ENCODE measurements around the gene RNF8.

RNF8 gene

DNA sequence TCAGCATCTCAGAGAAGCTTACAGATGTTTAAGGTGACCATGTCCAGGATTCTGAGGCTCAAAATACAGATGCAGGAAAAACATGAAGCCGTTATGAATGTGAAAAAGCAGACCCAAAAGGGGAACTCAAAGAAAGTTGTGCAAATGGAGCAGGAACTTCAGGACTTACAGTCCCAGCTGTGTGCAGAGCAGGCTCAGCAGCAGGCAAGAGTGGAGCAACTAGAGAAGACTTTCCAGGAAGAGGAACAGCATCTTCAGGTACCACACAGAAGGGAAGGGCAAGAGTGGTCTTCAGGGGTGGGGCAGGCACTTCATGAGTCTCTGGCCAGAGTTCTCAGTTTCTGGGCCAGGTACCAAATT lies 15.2 kb downstream of the RNF8 start:
- no peak overlapping the region for H3K9ac ChIP-seq (ENCODE audit: low read depth, low read length)
- H3K4me1 ChIP-seq (ENCODE audit: insufficient read depth, low read length), result no peaks in the 10 kb centered on the region
- no peaks in the 10 kb centered on the region for H3K27me3 ChIP-seq (ENCODE audit: insufficient read depth, low read length)
- H3K27ac ChIP-seq (ENCODE audit: low read length), result no peak overlapping the region
- no peak overlapping the region for H3K4me3 ChIP-seq (ENCODE audit: low read length)
- H3K36me3 ChIP-seq (ENCODE audit: insufficient read depth, low read depth, low read length), result peaks cover 67% of the 10 kb centered on the region
- no peaks in the 10 kb centered on the region for H3K9me3 ChIP-seq (ENCODE audit: insufficient read depth, low read depth, low read length)

- no peaks in the 10 kb centered on the region for H3K27me3 ChIP-seq (ENCODE audit: insufficient read depth, low read length)
- no peaks in the 10 kb centered on the region for H3K4me1 ChIP-seq (ENCODE audit: insufficient read depth, low read length)
- no peak overlapping the region for H3K9ac ChIP-seq (ENCODE audit: low read depth, low read length)
- H3K27ac ChIP-seq (ENCODE audit: low read length), result no peak overlapping the region
- H3K36me3 ChIP-seq (ENCODE audit: insufficient read depth, low read depth, low read length), result peaks cover 69% of the 10 kb centered on the region
- H3K9me3 ChIP-seq (ENCODE audit: insufficient read depth, low read depth, low read length), result no peaks in the 10 kb centered on the region
- H3K4me3 ChIP-seq (ENCODE audit: low read length), result no peak overlapping the region
These were observed 15.8 kb downstream of the RNF8 start for GRCh38 chr6:37369321-37370201.

DNA sequence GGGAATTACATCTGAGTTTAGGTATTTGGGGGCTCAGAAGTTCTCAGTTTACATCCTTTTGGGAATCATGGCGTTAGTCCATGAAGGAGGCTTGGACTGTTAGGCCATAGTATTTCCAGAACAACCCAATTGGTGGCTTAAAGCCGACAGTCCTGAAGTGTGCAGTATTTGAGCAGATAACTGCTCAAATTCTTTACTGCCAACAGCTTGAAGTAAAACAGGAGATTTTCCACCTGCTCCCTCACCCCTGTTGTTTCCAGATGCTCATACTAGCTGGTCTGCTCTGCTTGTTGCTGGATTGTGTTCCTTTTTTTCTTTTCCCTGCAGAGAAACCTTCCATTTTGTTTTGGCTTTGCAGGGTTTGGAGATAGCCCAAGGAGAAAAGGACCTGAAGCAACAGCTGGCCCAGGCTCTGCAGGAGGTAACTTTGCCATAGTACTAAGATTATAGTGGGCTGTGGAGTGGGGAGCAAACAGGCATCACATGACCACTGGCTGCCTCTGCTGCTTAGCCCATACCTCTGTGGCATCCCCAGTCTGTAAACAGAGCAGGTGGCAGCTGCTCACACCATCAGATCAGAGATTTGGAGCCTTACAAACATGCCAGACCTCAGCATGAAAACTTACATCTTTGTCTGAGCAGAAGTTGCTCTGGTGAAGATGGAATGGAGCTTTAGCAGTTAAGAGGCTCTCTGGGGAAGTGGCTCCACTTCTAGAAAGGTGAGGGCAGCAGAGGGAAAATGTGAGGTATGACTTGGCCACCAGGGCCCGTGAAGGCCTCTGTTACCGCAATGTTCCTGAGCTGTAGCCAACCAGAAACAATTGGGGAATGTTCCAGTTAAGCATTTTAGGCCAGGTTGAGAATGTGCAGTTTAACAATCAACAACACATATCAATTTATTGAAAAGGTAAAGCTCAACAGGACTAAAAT lies 17.6 kb downstream of the RNF8 start:
- Histone ChIP-seq H3K4me1 (ENCODE audit: insufficient read depth, low read length) (no peaks in the 10 kb centered on the region), H3K4me3 (ENCODE audit: low read length) (no peak overlapping the region), H3K27me3 (ENCODE audit: insufficient read depth, low read length) (no peaks in the 10 kb centered on the region), H3K27ac (ENCODE audit: low read length) (no peak overlapping the region), H3K9ac (ENCODE audit: low read depth, low read length) (no peak overlapping the region), H3K9me3 (ENCODE audit: insufficient read depth, low read depth, low read length) (no peaks in the 10 kb centered on the region), H3K36me3 (ENCODE audit: insufficient read depth, low read depth, low read length) (peaks cover 75% of the 10 kb centered on the region)

- no peak overlapping the region for H3K27ac ChIP-seq (ENCODE audit: low read length)
- no peaks in the 10 kb centered on the region for H3K4me1 ChIP-seq (ENCODE audit: insufficient read depth, low read length)
- no peaks in the 10 kb centered on the region for H3K27me3 ChIP-seq (ENCODE audit: insufficient read depth, low read length)
- no peak overlapping the region for H3K9ac ChIP-seq (ENCODE audit: low read depth, low read length)
- H3K9me3 ChIP-seq (ENCODE audit: insufficient read depth, low read depth, low read length), result no peaks in the 10 kb centered on the region
- no peak overlapping the region for H3K4me3 ChIP-seq (ENCODE audit: low read length)
- H3K36me3 ChIP-seq (ENCODE audit: insufficient read depth, low read depth, low read length), result peaks cover 82% of the 10 kb centered on the region
These were observed 18.3 kb downstream of the RNF8 start for GRCh38 chr6:37372116-37372515.

DNA sequence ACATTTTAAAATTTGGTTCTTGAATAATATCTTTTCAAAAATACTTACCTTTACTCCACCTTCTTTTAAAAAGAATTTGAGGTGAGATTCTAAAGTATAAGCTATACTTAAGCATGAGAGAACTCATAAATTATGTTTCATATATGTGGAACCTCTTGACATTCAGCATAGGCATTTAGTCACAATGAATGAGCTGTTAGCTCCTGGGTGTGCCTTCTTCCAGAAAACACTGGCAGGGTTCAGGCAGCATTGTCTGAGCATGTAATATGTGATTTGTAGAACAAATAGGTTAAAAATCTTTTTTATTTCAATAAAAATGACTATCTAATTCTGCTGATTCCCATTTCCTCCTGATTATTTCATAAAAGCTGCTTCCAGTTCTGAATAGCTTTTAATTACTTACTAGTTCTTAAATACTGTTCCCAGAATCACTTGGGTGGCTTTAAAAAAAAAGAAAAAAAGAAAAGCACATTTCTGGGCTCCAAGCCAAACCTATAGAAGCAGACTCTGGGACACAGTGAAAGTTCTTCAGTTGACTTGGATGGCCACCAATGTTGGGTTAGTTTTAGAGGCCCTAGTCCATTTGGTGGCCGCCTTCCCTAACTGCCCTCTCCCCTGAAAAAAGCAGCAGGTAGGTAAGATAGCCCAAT lies 20.2 kb downstream of the RNF8 start:
- no peaks in the 10 kb centered on the region for H3K9me3 ChIP-seq (ENCODE audit: insufficient read depth, low read depth, low read length)
- no peak overlapping the region for H3K9ac ChIP-seq (ENCODE audit: low read depth, low read length)
- H3K27me3 ChIP-seq (ENCODE audit: insufficient read depth, low read length), result no peaks in the 10 kb centered on the region
- H3K27ac ChIP-seq (ENCODE audit: low read length), result no peak overlapping the region
- H3K4me1 ChIP-seq (ENCODE audit: insufficient read depth, low read length), result no peaks in the 10 kb centered on the region
- H3K4me3 ChIP-seq (ENCODE audit: low read length), result no peak overlapping the region
- H3K36me3 ChIP-seq (ENCODE audit: insufficient read depth, low read depth, low read length), result peaks cover 81% of the 10 kb centered on the region

DNA sequence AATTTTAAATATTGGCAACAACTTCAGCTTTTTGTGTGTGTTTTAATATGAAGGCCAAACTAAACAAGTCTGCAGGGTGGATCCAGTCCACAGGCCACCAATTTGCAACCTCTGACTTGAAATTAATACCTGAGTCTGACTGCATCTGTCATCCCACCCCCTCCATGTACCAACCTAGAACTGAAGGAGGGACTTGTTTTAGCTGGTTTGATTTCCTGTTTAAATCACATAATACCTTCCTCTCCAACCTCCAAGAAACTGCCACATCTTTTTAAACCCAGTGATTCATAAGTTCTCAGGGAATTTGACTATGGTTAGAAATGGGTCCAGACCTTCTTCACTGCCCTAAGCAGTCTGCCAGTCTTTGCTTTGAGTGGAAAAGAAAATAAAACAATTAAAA lies 21.6 kb downstream of the RNF8 start:
- H3K27ac ChIP-seq (ENCODE audit: low read length), result no peak overlapping the region
- H3K9ac ChIP-seq (ENCODE audit: low read depth, low read length), result no peak overlapping the region
- H3K9me3 ChIP-seq (ENCODE audit: insufficient read depth, low read depth, low read length), result no peaks in the 10 kb centered on the region
- H3K4me3 ChIP-seq (ENCODE audit: low read length), result no peak overlapping the region
- peaks cover 77% of the 10 kb centered on the region for H3K36me3 ChIP-seq (ENCODE audit: insufficient read depth, low read depth, low read length)
- no peaks in the 10 kb centered on the region for H3K27me3 ChIP-seq (ENCODE audit: insufficient read depth, low read length)
- no peaks in the 10 kb centered on the region for H3K4me1 ChIP-seq (ENCODE audit: insufficient read depth, low read length)

DNA sequence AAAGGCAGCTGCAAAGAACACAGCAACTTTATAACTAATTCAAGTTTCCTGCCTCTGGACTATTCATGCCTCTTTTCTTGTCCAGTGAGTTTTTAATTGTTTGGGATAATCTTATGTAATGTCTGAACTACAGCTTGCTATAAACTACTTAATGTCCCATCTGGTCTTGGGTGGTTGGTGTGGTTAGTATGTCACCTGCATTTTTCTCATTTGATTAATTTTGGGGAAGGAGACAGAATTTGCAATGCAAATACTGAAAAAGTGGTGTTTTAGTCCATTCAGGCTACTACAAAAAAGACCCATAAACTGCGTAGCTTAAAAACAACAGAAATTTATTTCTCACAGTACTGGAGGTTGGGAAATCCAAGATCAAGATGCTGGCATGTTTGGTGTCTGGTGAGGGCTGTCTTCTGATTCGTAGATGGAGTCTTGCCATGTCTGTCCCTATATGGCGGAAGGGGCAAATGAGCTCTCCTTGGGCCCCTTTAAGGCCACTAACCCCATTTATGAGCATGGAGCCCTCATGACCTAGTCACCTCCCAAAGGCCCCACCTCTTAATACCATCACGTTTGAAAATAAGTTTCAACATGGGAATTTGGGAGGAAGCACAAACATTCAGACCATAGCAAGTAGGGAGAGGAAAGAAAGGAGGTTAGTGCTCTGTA lies 22.4 kb downstream of the RNF8 start:
- Histone ChIP-seq H3K4me3 (ENCODE audit: low read length) (no peak overlapping the region), H3K27me3 (ENCODE audit: insufficient read depth, low read length) (no peaks in the 10 kb centered on the region), H3K9me3 (ENCODE audit: insufficient read depth, low read depth, low read length) (no peaks in the 10 kb centered on the region), H3K9ac (ENCODE audit: low read depth, low read length) (no peak overlapping the region), H3K4me1 (ENCODE audit: insufficient read depth, low read length) (no peaks in the 10 kb centered on the region), H3K27ac (ENCODE audit: low read length) (no peak overlapping the region), H3K36me3 (ENCODE audit: insufficient read depth, low read depth, low read length) (peaks cover 73% of the 10 kb centered on the region)

DNA sequence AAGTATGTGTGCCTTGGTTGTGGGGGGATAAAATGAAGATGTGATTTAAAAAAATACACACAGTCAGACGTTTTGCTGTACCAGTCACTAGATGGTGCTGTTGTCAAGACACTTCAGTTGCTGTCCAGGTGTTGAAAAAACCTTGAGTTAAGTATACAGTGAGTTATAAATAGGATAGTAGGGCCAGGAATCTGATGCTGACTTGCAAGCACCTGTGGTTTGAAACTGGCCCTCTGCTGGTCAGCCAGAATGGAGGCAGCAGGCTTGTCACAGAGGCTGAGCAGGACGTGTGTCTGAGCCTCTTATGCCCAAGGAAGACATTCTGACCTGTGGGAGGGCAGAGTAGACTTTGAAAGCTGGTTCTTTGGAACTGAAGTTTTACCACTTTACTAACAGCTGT lies 27.8 kb downstream of the RNF8 start:
- no peaks in the 10 kb centered on the region for H3K4me1 ChIP-seq (ENCODE audit: insufficient read depth, low read length)
- H3K4me3 ChIP-seq (ENCODE audit: low read length), result no peak overlapping the region
- no peaks in the 10 kb centered on the region for H3K27me3 ChIP-seq (ENCODE audit: insufficient read depth, low read length)
- no peak overlapping the region for H3K9ac ChIP-seq (ENCODE audit: low read depth, low read length)
- H3K36me3 ChIP-seq (ENCODE audit: insufficient read depth, low read depth, low read length), result peaks cover 59% of the 10 kb centered on the region
- H3K9me3 ChIP-seq (ENCODE audit: insufficient read depth, low read depth, low read length), result no peaks in the 10 kb centered on the region
- no peak overlapping the region for H3K27ac ChIP-seq (ENCODE audit: low read length)

GRCh38 chr6:37382994-37383765 lies 29.4 kb downstream of the RNF8 start:
- Histone ChIP-seq H3K27me3 (ENCODE audit: insufficient read depth, low read length) (no peaks in the 10 kb centered on the region), H3K9me3 (ENCODE audit: insufficient read depth, low read depth, low read length) (no peaks in the 10 kb centered on the region), H3K4me3 (ENCODE audit: low read length) (no peak overlapping the region), H3K9ac (ENCODE audit: low read depth, low read length) (no peak overlapping the region), H3K4me1 (ENCODE audit: insufficient read depth, low read length) (no peaks in the 10 kb centered on the region), H3K27ac (ENCODE audit: low read length) (no peak overlapping the region), H3K36me3 (ENCODE audit: insufficient read depth, low read depth, low read length) (peaks cover 57% of the 10 kb centered on the region)

- no peak overlapping the region for H3K4me3 ChIP-seq (ENCODE audit: low read length)
- no peak overlapping the region for H3K27ac ChIP-seq (ENCODE audit: low read length)
- H3K9ac ChIP-seq (ENCODE audit: low read depth, low read length), result no peak overlapping the region
- peaks cover 76% of the 10 kb centered on the region for H3K36me3 ChIP-seq (ENCODE audit: insufficient read depth, low read depth, low read length)
- H3K27me3 ChIP-seq (ENCODE audit: insufficient read depth, low read length), result no peaks in the 10 kb centered on the region
- H3K9me3 ChIP-seq (ENCODE audit: insufficient read depth, low read depth, low read length), result no peaks in the 10 kb centered on the region
- H3K4me1 ChIP-seq (ENCODE audit: insufficient read depth, low read length), result no peaks in the 10 kb centered on the region
These were observed 34.8 kb downstream of the RNF8 start for GRCh38 chr6:37388578-37388977.

GRCh38 chr6:37389857-37390256 lies 36.1 kb downstream of the RNF8 start:
- Histone ChIP-seq H3K36me3 (ENCODE audit: insufficient read depth, low read depth, low read length) (peaks cover 69% of the 10 kb centered on the region), H3K4me1 (ENCODE audit: insufficient read depth, low read length) (no peaks in the 10 kb centered on the region), H3K27ac (ENCODE audit: low read length) (no peak overlapping the region), H3K9ac (ENCODE audit: low read depth, low read length) (no peak overlapping the region), H3K4me3 (ENCODE audit: low read length) (no peak overlapping the region), H3K9me3 (ENCODE audit: insufficient read depth, low read depth, low read length) (no peaks in the 10 kb centered on the region), H3K27me3 (ENCODE audit: insufficient read depth, low read length) (no peaks in the 10 kb centered on the region)

Measured in iPS-20b (cell line).